ENCODE measurements around the gene CCSER1.
"Not testable (repeated sequence)": the region's sequence is repeated elsewhere in the genome, so short reads cannot be mapped to it uniquely, and the experiment has no call there.

Gene CCSER1

GRCh38 chr4:91590260-91590659 is 1463.1 kb downstream of the CCSER1 start:
- no peak for DNase-seq (ENCODE audit: low spot score)

GRCh38 chr4:91592125-91592524 is 1464.9 kb downstream of the CCSER1 start:
- no peak for DNase-seq (ENCODE audit: low spot score)

- DNase-seq (ENCODE audit: low spot score) = no peak
Observed at GRCh38 chr4:91596718-91597117, 1469.5 kb downstream of the CCSER1 start.

GRCh38 chr4:91598696-91599095 is 1471.5 kb downstream of the CCSER1 start:
- no peak for DNase-seq (ENCODE audit: low spot score)

GRCh38 chr4:91600301-91600700 is 1473.1 kb downstream of the CCSER1 start:
- DNase-seq (ENCODE audit: low spot score) = no peak

GRCh38 chr4:91601401-91601800 is 1474.2 kb downstream of the CCSER1 start:
- DNase-seq (ENCODE audit: low spot score) = no peak

- no peak for DNase-seq (ENCODE audit: low spot score)
Observed at GRCh38 chr4:91611782-91612181, 1484.6 kb downstream of the CCSER1 start.

- no peak for DNase-seq (ENCODE audit: low spot score)
Observed at GRCh38 chr4:91620952-91621351, 1493.8 kb downstream of the CCSER1 start.

GRCh38 chr4:91621446-91621845 is 1494.3 kb downstream of the CCSER1 start:
- no peak for DNase-seq (ENCODE audit: low spot score)

GRCh38 chr4:91622925-91623602 is 1495.9 kb downstream of the CCSER1 start:
- no peak for DNase-seq (ENCODE audit: low spot score)

GRCh38 chr4:91623603-91623967 is 1496.4 kb downstream of the CCSER1 start:
- not testable (repeated sequence) for DNase-seq (ENCODE audit: low spot score)

- DNase-seq (ENCODE audit: low spot score) = no peak
Observed at GRCh38 chr4:91630054-91630453, 1502.9 kb downstream of the CCSER1 start.

- DNase-seq (ENCODE audit: low spot score) = no peak
Observed at GRCh38 chr4:91630764-91631163, 1503.6 kb downstream of the CCSER1 start.

GRCh38 chr4:91631335-91631734 is 1504.1 kb downstream of the CCSER1 start:
- no peak for DNase-seq (ENCODE audit: low spot score)

GRCh38 chr4:91636083-91636482 is 1508.9 kb downstream of the CCSER1 start:
- no peak for DNase-seq (ENCODE audit: low spot score)
